ENCODE data around the gene CTCFL.

The CTCFL gene

DNA sequence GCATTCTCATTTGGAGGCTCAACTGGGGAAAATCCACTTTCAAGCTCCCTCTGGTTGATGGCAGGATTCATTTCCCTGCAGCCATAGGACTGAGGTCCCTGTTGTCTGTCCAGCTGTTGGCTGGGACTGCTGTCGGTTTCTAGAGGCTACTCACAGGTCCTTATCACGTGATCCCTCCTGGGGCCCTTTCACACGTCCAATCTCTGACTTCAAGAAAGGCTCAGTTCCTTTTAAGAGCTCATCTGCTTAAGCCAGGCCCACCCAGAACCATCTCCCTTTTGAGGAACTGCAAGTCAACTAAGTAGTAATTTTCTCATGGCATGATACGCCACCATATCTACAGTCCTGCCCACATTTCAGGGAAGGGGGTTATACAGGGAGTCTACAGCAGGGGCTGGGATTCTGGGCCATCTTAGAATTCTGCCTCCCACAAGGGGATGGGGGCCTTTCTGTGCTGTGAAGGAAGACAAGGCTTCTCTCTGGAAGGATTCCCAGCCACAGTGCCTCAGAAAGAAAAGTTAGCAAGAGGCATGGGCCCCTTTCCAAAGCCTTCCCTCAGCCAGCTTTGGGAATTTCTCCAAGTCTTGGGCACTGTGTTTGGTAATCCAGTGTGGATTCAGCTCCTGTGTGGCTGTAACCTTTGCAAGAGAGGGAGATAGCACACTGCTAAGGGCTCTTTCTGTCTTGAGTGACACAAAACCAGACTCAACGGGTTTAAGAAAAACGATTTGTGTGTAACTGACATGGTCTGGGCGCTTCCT is 66.4 kb downstream of the CTCFL start:
- peak overlapping the region; percentile 29 for H4K91ac ChIP-seq (ENCODE audit: low read depth, low read length)
- H3K18ac ChIP-seq (ENCODE audit: low read length): no peak overlapping the region
- H2BK120ac ChIP-seq (ENCODE audit: insufficient read depth, low read length, poor library complexity): no peak overlapping the region
- no peak overlapping the region for H3K4me3 ChIP-seq (ENCODE audit: low read depth, low read length)
- no peak overlapping the region for H2AK5ac ChIP-seq (ENCODE audit: low read length)
- H3K27ac ChIP-seq (ENCODE audit: low read depth, low read length): no peak overlapping the region
- peaks cover 16 to 23% of the 10 kb centered on the region in 2 experiments for H3K4me1 ChIP-seq (ENCODE audit: control insufficient read depth in 1 of 2, insufficient read depth in 2 of 2, low read length in 2 of 2)
- H3K79me1 ChIP-seq (ENCODE audit: low read length): peaks cover 12% of the 10 kb centered on the region
- H2AFZ ChIP-seq (ENCODE audit: insufficient read depth, low read length, poor library complexity): no peak overlapping the region
- no peak overlapping the region for H3K14ac ChIP-seq (ENCODE audit: low read length)
- H3K9me3 ChIP-seq (ENCODE audit: insufficient read depth, low read depth, low read length): peaks cover 6% of the 10 kb centered on the region
- no peak overlapping the region for H3K9ac ChIP-seq (ENCODE audit: low read length)
- no peak overlapping the region for H3K4ac ChIP-seq (ENCODE audit: low read depth, low read length)
- no peak overlapping the region for H4K8ac ChIP-seq (ENCODE audit: low read depth, low read length)
- no peak overlapping the region for H2BK5ac ChIP-seq (ENCODE audit: low read depth, low read length, poor library complexity)
- no peak for DNase-seq
- H2BK12ac ChIP-seq (ENCODE audit: low read length): peak overlapping the region; percentile 3
- H3K27me3 ChIP-seq (ENCODE audit: insufficient read depth, low read length): no peaks in the 10 kb centered on the region
- H3K36me3 ChIP-seq (ENCODE audit: control insufficient read depth in 1 of 2, insufficient read depth in 2 of 2, low read length in 2 of 2): no peaks in the 10 kb centered on the region
- no peaks in the 10 kb centered on the region for H3K79me2 ChIP-seq (ENCODE audit: control insufficient read depth, insufficient read depth, low read length, poor library complexity)
- WGBS (ENCODE audit: extremely low coverage, insufficient coverage, insufficient read length): no CpG with 5 or more reads among the region's 7 CpGs
- no peak overlapping the region for H3K23ac ChIP-seq (ENCODE audit: low read length)
- no peak overlapping the region for H3K4me2 ChIP-seq (ENCODE audit: low read length)
- no peak overlapping the region for H4K12ac ChIP-seq (ENCODE audit: low read depth, low read length)

DNA sequence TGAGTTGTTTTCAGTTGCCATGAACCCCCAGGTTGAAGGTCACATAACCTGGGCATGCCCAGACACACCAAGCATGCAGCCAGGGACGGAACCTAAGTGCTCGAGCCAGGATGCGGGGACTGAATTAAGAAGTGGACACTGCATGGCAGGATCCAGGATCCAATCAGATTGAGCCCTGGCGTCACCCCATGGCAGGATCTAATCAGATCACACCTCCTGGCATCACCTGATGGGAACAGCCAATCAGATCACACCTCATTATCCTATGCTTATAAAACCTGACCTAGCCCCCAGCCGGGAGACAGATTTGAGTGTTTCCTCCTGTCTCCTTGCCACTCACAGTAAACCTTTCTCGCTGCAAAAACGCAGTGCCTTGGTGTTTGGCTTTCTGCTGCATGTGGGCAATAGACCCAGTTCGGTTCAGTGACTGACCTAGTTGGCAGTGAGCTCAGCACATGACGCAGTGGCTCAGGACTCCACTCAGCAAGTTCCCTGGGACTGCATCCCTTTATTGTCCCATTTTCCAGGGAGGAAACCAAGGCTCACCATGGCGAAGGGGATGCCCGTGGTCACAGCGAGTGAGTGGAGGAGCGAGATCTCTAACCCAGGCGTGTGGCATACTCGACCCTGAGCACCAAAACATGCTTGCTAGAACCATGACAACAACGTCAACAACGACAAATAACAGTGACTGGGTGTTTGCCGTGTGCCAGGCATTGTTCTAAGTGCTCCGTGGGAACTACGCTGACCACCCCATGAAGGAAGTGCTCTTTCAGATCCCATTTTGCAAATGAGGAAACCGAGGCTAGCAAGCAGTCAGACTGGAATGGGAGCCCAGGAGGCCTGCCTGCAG is 67.5 kb downstream of the CTCFL start:
- no peaks in the 10 kb centered on the region for H3K36me3 ChIP-seq (ENCODE audit: control insufficient read depth in 1 of 2, insufficient read depth in 2 of 2, low read length in 2 of 2)
- no peak overlapping the region for H3K27ac ChIP-seq (ENCODE audit: low read depth, low read length)
- no peaks in the 10 kb centered on the region for H3K79me2 ChIP-seq (ENCODE audit: control insufficient read depth, insufficient read depth, low read length, poor library complexity)
- H2BK120ac ChIP-seq (ENCODE audit: insufficient read depth, low read length, poor library complexity): no peak overlapping the region
- H3K4me1 ChIP-seq (ENCODE audit: control insufficient read depth in 1 of 2, insufficient read depth in 2 of 2, low read length in 2 of 2): peaks cover 16 to 23% of the 10 kb centered on the region in 2 experiments
- H3K4me2 ChIP-seq (ENCODE audit: low read length): no peak overlapping the region
- no peak overlapping the region for H2BK12ac ChIP-seq (ENCODE audit: low read length)
- H3K4ac ChIP-seq (ENCODE audit: low read depth, low read length): no peak overlapping the region
- H3K9ac ChIP-seq (ENCODE audit: low read length): no peak overlapping the region
- no peak overlapping the region for H3K18ac ChIP-seq (ENCODE audit: low read length)
- H3K9me3 ChIP-seq (ENCODE audit: insufficient read depth, low read depth, low read length): peaks cover 6% of the 10 kb centered on the region
- no peak overlapping the region for H2AK5ac ChIP-seq (ENCODE audit: low read length)
- DNase-seq: peak in 1 of 2 donors; percentile 24
- H3K79me1 ChIP-seq (ENCODE audit: low read length): peaks cover 12% of the 10 kb centered on the region
- no peak overlapping the region for H4K8ac ChIP-seq (ENCODE audit: low read depth, low read length)
- H4K91ac ChIP-seq (ENCODE audit: low read depth, low read length): no peak overlapping the region
- no peak overlapping the region for H4K12ac ChIP-seq (ENCODE audit: low read depth, low read length)
- H3K23ac ChIP-seq (ENCODE audit: low read length): no peak overlapping the region
- H2BK5ac ChIP-seq (ENCODE audit: low read depth, low read length, poor library complexity): no peak overlapping the region
- no peak overlapping the region for H3K4me3 ChIP-seq (ENCODE audit: low read depth, low read length)
- no peaks in the 10 kb centered on the region for H3K27me3 ChIP-seq (ENCODE audit: insufficient read depth, low read length)
- H3K14ac ChIP-seq (ENCODE audit: low read length): no peak overlapping the region
- no peak overlapping the region for H2AFZ ChIP-seq (ENCODE audit: insufficient read depth, low read length, poor library complexity)
- WGBS (ENCODE audit: extremely low coverage, insufficient coverage, insufficient read length): no CpG with 5 or more reads among the region's 21 CpGs

DNA sequence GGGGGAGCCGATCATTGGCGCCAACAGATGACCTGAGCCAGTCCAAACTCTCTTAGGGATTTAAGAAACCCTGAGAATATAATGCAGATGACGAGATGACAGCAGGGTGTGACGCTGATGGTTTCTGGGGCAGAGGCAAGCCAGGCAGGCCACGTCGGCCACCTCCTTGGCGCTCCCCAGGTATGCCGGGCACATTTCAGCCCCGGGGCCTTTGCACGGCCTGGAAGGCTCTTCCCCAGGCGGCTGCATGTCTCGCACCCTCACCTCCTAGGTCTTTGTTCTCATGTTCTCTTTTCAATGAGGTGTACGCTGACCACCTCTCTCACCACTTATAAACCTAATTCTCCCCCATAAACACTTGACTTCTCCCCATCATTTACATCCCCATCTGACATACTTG is 68.8 kb downstream of the CTCFL start:
- no CpG with 5 or more reads among the region's 13 CpGs for WGBS (ENCODE audit: extremely low coverage, insufficient coverage, insufficient read length)

DNA sequence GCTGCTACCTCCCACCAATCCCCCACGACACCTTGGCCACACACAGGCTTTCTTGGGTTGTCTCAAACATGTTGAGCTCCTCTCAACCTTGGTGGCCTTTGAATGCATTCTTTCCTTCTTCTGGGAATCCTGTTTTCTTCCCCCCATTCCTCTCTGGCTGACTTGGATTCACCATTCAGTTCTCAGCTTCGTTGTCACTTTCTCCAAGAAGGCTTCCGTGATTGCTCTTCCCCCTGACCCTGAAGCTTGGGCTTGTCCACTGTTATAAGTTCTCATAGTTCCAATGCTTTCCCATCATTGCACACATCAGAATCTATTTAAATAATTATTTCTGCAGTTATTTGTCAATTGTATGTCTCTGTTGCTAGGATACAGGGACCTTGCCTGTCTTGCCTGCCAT is 69.6 kb downstream of the CTCFL start:
- Histone ChIP-seq H4K8ac (ENCODE audit: low read depth, low read length) (no peak overlapping the region), H3K79me1 (ENCODE audit: low read length) (peaks cover 8% of the 10 kb centered on the region), H3K4ac (ENCODE audit: low read depth, low read length) (no peak overlapping the region), H3K9ac (ENCODE audit: low read length) (no peak overlapping the region), H3K14ac (ENCODE audit: low read length) (no peak overlapping the region), H3K4me2 (ENCODE audit: low read length) (no peak overlapping the region), H2BK5ac (ENCODE audit: low read depth, low read length, poor library complexity) (no peak overlapping the region), H3K36me3 (ENCODE audit: control insufficient read depth in 1 of 2, insufficient read depth in 2 of 2, low read length in 2 of 2) (no peaks in the 10 kb centered on the region), H3K4me1 (ENCODE audit: control insufficient read depth in 1 of 2, insufficient read depth in 2 of 2, low read length in 2 of 2) (peaks cover 8 to 14% of the 10 kb centered on the region in 2 experiments), H3K79me2 (ENCODE audit: control insufficient read depth, insufficient read depth, low read length, poor library complexity) (no peaks in the 10 kb centered on the region), H3K27me3 (ENCODE audit: insufficient read depth, low read length) (no peaks in the 10 kb centered on the region), H2AK5ac (ENCODE audit: low read length) (no peak overlapping the region), H3K27ac (ENCODE audit: low read depth, low read length) (no peak overlapping the region), H4K12ac (ENCODE audit: low read depth, low read length) (no peak overlapping the region), H3K9me3 (ENCODE audit: insufficient read depth, low read depth, low read length) (peaks cover 6% of the 10 kb centered on the region), H4K91ac (ENCODE audit: low read depth, low read length) (no peak overlapping the region), H3K23ac (ENCODE audit: low read length) (no peak overlapping the region), H2AFZ (ENCODE audit: insufficient read depth, low read length, poor library complexity) (no peak overlapping the region), H3K4me3 (ENCODE audit: low read depth, low read length) (no peak overlapping the region), H3K18ac (ENCODE audit: low read length) (no peak overlapping the region), H2BK12ac (ENCODE audit: low read length) (no peak overlapping the region), H2BK120ac (ENCODE audit: insufficient read depth, low read length, poor library complexity) (no peak overlapping the region)
- DNase-seq: no peak
- WGBS (ENCODE audit: extremely low coverage, insufficient coverage, insufficient read length): no CpG with 5 or more reads among the region's 3 CpGs

More for the DNA sequence above, 68.8 kb downstream of the CTCFL start:
- H2BK12ac ChIP-seq (ENCODE audit: low read length): no peak overlapping the region
- H2BK120ac ChIP-seq (ENCODE audit: insufficient read depth, low read length, poor library complexity): no peak overlapping the region
- H2BK5ac ChIP-seq (ENCODE audit: low read depth, low read length, poor library complexity): no peak overlapping the region
- no peak overlapping the region for H3K18ac ChIP-seq (ENCODE audit: low read length)
- no peak overlapping the region for H2AFZ ChIP-seq (ENCODE audit: insufficient read depth, low read length, poor library complexity)
- no peak overlapping the region for H3K9ac ChIP-seq (ENCODE audit: low read length)
- H3K4me2 ChIP-seq (ENCODE audit: low read length): no peak overlapping the region
- H3K4ac ChIP-seq (ENCODE audit: low read depth, low read length): no peak overlapping the region
- peaks cover 14 to 21% of the 10 kb centered on the region in 2 experiments for H3K4me1 ChIP-seq (ENCODE audit: control insufficient read depth in 1 of 2, insufficient read depth in 2 of 2, low read length in 2 of 2)
- DNase-seq: peak in 1 of 2 donors; percentile 15
- H4K91ac ChIP-seq (ENCODE audit: low read depth, low read length): no peak overlapping the region
- H2AK5ac ChIP-seq (ENCODE audit: low read length): no peak overlapping the region
- no peaks in the 10 kb centered on the region for H3K27me3 ChIP-seq (ENCODE audit: insufficient read depth, low read length)
- H3K4me3 ChIP-seq (ENCODE audit: low read depth, low read length): no peak overlapping the region
- H4K8ac ChIP-seq (ENCODE audit: low read depth, low read length): no peak overlapping the region
- no peaks in the 10 kb centered on the region for H3K79me2 ChIP-seq (ENCODE audit: control insufficient read depth, insufficient read depth, low read length, poor library complexity)
- no peaks in the 10 kb centered on the region for H3K36me3 ChIP-seq (ENCODE audit: control insufficient read depth in 1 of 2, insufficient read depth in 2 of 2, low read length in 2 of 2)
- H3K27ac ChIP-seq (ENCODE audit: low read depth, low read length): no peak overlapping the region
- H4K12ac ChIP-seq (ENCODE audit: low read depth, low read length): no peak overlapping the region
- no peak overlapping the region for H3K14ac ChIP-seq (ENCODE audit: low read length)
- peaks cover 6% of the 10 kb centered on the region for H3K9me3 ChIP-seq (ENCODE audit: insufficient read depth, low read depth, low read length)
- no peak overlapping the region for H3K23ac ChIP-seq (ENCODE audit: low read length)
- peaks cover 8% of the 10 kb centered on the region for H3K79me1 ChIP-seq (ENCODE audit: low read length)

Data from trophoblast cell (in vitro differentiated cells and primary cell).